Measurements from ENCODE around the gene KRTDAP. TPM values are rescaled to one million over a fixed set of nuclear protein-coding genes. Genes with fewer than 3 reads are reported as not detected.

The KRTDAP gene
- total and polyA plus RNA-seq, 2 donors from 2014 or later, result not detected

GRCh38 chr19:35507561-35507960 is 17.3 kb upstream of the KRTDAP start:
- Histone ChIP-seq H3K27ac (ENCODE audit: low read depth in 2 of 2, low read length in 2 of 2) (no peak overlapping the region), H3K9me3 (ENCODE audit: control insufficient read depth in 2 of 3, insufficient read depth in 1 of 3, low read length in 3 of 3) (no peaks in the 10 kb centered on the region), H3K9ac (ENCODE audit: low read length in 3 of 3) (no peak overlapping the region), H3K4me3 (ENCODE audit: low read length in 3 of 3) (no peak overlapping the region), H3K27me3 (ENCODE audit: control insufficient read depth, insufficient read depth, low read length) (no peaks in the 10 kb centered on the region), H3K4me1 (ENCODE audit: control insufficient read depth in 2 of 3, insufficient read depth in 2 of 3, low read depth in 1 of 3, low read length in 3 of 3) (peaks cover 0 to 7% (median 0%) of the 10 kb centered on the region in 3 donors), H3K36me3 (ENCODE audit: control insufficient read depth in 2 of 3, insufficient read depth in 3 of 3, low read length in 3 of 3) (no peaks in the 10 kb centered on the region)
- FAIRE-seq (no peak), DNase-seq (peak in 1 of 5 donors; percentile 14)
- intact Hi-C loops (cut with DNase I), result no loop called here
- TF ChIP-seq CTCF (IDR thresholded peaks at IDR 0.05; ENCODE audit: borderline replicate concordance, extremely low read depth, insufficient read depth), result no peak

GRCh38 chr19:35506011-35506410 is 15.7 kb upstream of the KRTDAP start:
- FAIRE-seq (no peak), DNase-seq (peak in 1 of 5 donors; percentile 57)
- H3K4me3 ChIP-seq (ENCODE audit: low read length in 3 of 3), result no peak overlapping the region
- H3K27me3 ChIP-seq (ENCODE audit: control insufficient read depth, insufficient read depth, low read length), result no peaks in the 10 kb centered on the region
- H3K36me3 ChIP-seq (ENCODE audit: control insufficient read depth in 2 of 3, insufficient read depth in 3 of 3, low read length in 3 of 3), result no peaks in the 10 kb centered on the region
- H3K9me3 ChIP-seq (ENCODE audit: control insufficient read depth in 2 of 3, insufficient read depth in 1 of 3, low read length in 3 of 3), result no peaks in the 10 kb centered on the region
- no peak overlapping the region for H3K9ac ChIP-seq (ENCODE audit: low read length in 3 of 3)
- H3K4me1 ChIP-seq (ENCODE audit: control insufficient read depth in 2 of 3, insufficient read depth in 2 of 3, low read depth in 1 of 3, low read length in 3 of 3), result peaks cover 0 to 7% (median 0%) of the 10 kb centered on the region in 3 donors
- no peak for TF ChIP-seq CTCF (IDR thresholded peaks at IDR 0.05; ENCODE audit: borderline replicate concordance, extremely low read depth, insufficient read depth)
- intact Hi-C loops (cut with DNase I), result no loop called here
- H3K27ac ChIP-seq (ENCODE audit: low read depth in 2 of 2, low read length in 2 of 2), result no peak overlapping the region

GRCh38 chr19:35502751-35503150 is 12.5 kb upstream of the KRTDAP start:
- Histone ChIP-seq H3K27me3 (ENCODE audit: control insufficient read depth, insufficient read depth, low read length) (no peaks in the 10 kb centered on the region), H3K4me1 (ENCODE audit: control insufficient read depth in 2 of 3, insufficient read depth in 2 of 3, low read depth in 1 of 3, low read length in 3 of 3) (no peaks in the 10 kb centered on the region), H3K9ac (ENCODE audit: low read length in 3 of 3) (no peak overlapping the region), H3K4me3 (ENCODE audit: low read length in 3 of 3) (no peak overlapping the region), H3K36me3 (ENCODE audit: control insufficient read depth in 2 of 3, insufficient read depth in 3 of 3, low read length in 3 of 3) (no peaks in the 10 kb centered on the region), H3K27ac (ENCODE audit: low read depth in 2 of 2, low read length in 2 of 2) (no peak overlapping the region), H3K9me3 (ENCODE audit: control insufficient read depth in 2 of 3, insufficient read depth in 1 of 3, low read length in 3 of 3) (no peaks in the 10 kb centered on the region)
- FAIRE-seq, result no peak
- TF ChIP-seq CTCF (IDR thresholded peaks at IDR 0.05; ENCODE audit: borderline replicate concordance, extremely low read depth, insufficient read depth), result no peak
- DNase-seq, result no peak
- intact Hi-C loops (cut with DNase I), result no loop called here

GRCh38 chr19:35501684-35502083 is 11.4 kb upstream of the KRTDAP start:
- no peak overlapping the region for H3K9ac ChIP-seq (ENCODE audit: low read length in 3 of 3)
- no peak for DNase-seq
- FAIRE-seq, result no peak

More at GRCh38 chr19:35501684-35502083, 11.4 kb upstream of the KRTDAP start:
- Histone ChIP-seq H3K27ac (ENCODE audit: low read depth in 2 of 2, low read length in 2 of 2) (no peak overlapping the region), H3K4me3 (ENCODE audit: low read length in 3 of 3) (no peak overlapping the region), H3K4me1 (ENCODE audit: control insufficient read depth in 2 of 3, insufficient read depth in 2 of 3, low read depth in 1 of 3, low read length in 3 of 3) (no peaks in the 10 kb centered on the region), H3K27me3 (ENCODE audit: control insufficient read depth, insufficient read depth, low read length) (no peaks in the 10 kb centered on the region), H3K36me3 (ENCODE audit: control insufficient read depth in 2 of 3, insufficient read depth in 3 of 3, low read length in 3 of 3) (no peaks in the 10 kb centered on the region), H3K9me3 (ENCODE audit: control insufficient read depth in 2 of 3, insufficient read depth in 1 of 3, low read length in 3 of 3) (no peaks in the 10 kb centered on the region)
- intact Hi-C loops (cut with DNase I), result no loop called here
- TF ChIP-seq CTCF (IDR thresholded peaks at IDR 0.05; ENCODE audit: borderline replicate concordance, extremely low read depth, insufficient read depth), result no peak
